GM12801 (cell line): Measurements from ENCODE around the gene OR7C2.

Experiments
- CTCF ChIP-seq: IDR thresholded peaks from one replicate; pipeline ENCODE4 v1.5.1; 2011; ENCODE audit warnings: control low read depth; ENCODE audit not compliant: insufficient read length; ENCODE audit errors: extremely low read depth

The OR7C2 gene

GRCh38 chr19:14978161-14978776 is 37.0 kb downstream of the OR7C2 start:
- no peak for TF ChIP-seq CTCF

- TF ChIP-seq CTCF: no peak
These were observed 38.4 kb downstream of the OR7C2 start, which contains the start of gene SLC1A6 for GRCh38 chr19:14979476-14980255. Gene SLC1A6 (minus strand): TSS chr19:14979864. CDS start chr19:14972910, 6,954 bp downstream.

- no peak for TF ChIP-seq CTCF
These were observed 43.8 kb downstream of the OR7C2 start for GRCh38 chr19:14985133-14985532.
